GM12864 (cell line): ENCODE measurements around the gene GSN.
"Not testable (repeated sequence)": the region's sequence is repeated elsewhere in the genome, so short reads cannot be mapped to it uniquely, and the experiment has no call there.

ENCODE experiments used
- DNase-seq: peaks from one replicate; pipeline ENCODE4 v3.0.0-alpha.2; 2011; ENCODE audit warnings: low read depth
- H3K4me3 ChIP-seq: 2 replicates; pipeline ENCODE4 v1.5.1; 2011; ENCODE audit warnings: mild to moderate bottlenecking, low read depth, low read length, control low read depth
- CTCF ChIP-seq: IDR thresholded peaks from 2 replicates; pipeline ENCODE4 v1.5.1; 2011; ENCODE audit warnings: low read depth, mild to moderate bottlenecking, moderate library complexity, low read length, control low read depth, inconsistent platforms; ENCODE audit errors: missing control alignments

GSN gene

GRCh38 chr9:121289772-121290370 is 21.9 kb downstream of the GSN start:
- no peak for DNase-seq
- no peak overlapping the region for H3K4me3 ChIP-seq
- TF ChIP-seq CTCF = no peak

GRCh38 chr9:121291536-121291935 is 23.6 kb downstream of the GSN start:
- not testable (repeated sequence) for DNase-seq, H3K4me3 ChIP-seq

- DNase-seq = no peak
- H3K4me3 ChIP-seq = no peak overlapping the region
- TF ChIP-seq CTCF = no peak
Observed at GRCh38 chr9:121292051-121292450, 24.1 kb downstream of the GSN start.

GRCh38 chr9:121292801-121293241 is 24.9 kb downstream of the GSN start:
- no peak overlapping the region for H3K4me3 ChIP-seq
- no peak for TF ChIP-seq CTCF
- no peak for DNase-seq

GRCh38 chr9:121294151-121294743 is 26.3 kb downstream of the GSN start:
- no peak for DNase-seq
- no peak for TF ChIP-seq CTCF
- H3K4me3 ChIP-seq = no peak overlapping the region

- no peak overlapping the region for H3K4me3 ChIP-seq
- no peak for TF ChIP-seq CTCF
- no peak for DNase-seq
Observed at GRCh38 chr9:121294866-121295661, 27.1 kb downstream of the GSN start.

- no peak for TF ChIP-seq CTCF
- H3K4me3 ChIP-seq = no peak overlapping the region
Observed at GRCh38 chr9:121295662-121296191, 27.8 kb downstream of the GSN start.

More at GRCh38 chr9:121295662-121296191, 27.8 kb downstream of the GSN start:
- no peak for DNase-seq
